Activated CD4-positive, CD25-positive, alpha-beta regulatory T cell treated with anti-CD3 and anti-CD28 coated beads, Interleukin-2, amount 50 U/mL, for 24 hours (primary cell): Measurements from ENCODE around the gene FFAR1.
"Not testable (repeated sequence)": the region's sequence is repeated elsewhere in the genome, so short reads cannot be mapped to it uniquely, and the experiment has no call there.

Source experiments
- ATAC-seq, 2 donors: fragments of 150-1000 bp; cut with Tn5 transposase; one replicate each; pipeline ENCODE4 v1.10.0; 2021; ENCODE audit warnings: mild to moderate bottlenecking in 1 of 2, moderate library complexity in 1 of 2

FFAR1 gene

GRCh38 chr19:35344511-35345031 lies 3.1 kb upstream of the FFAR1 start:
- no peak for ATAC-seq

- ATAC-seq = no peak
Measured at GRCh38 chr19:35345671-35346111, 2.0 kb upstream of the FFAR1 start.

- peak in 1 of 2 donors; percentile 24 for ATAC-seq
Measured at GRCh38 chr19:35346193-35347052, 1.3 kb upstream of the FFAR1 start.

GRCh38 chr19:35347930-35348298 lies 212 bp downstream of the FFAR1 start:
- ATAC-seq = no peak

GRCh38 chr19:35348911-35349611 lies 1.4 kb downstream of the FFAR1 start:
- no peak for ATAC-seq

- ATAC-seq = no peak
Measured at GRCh38 chr19:35349614-35350521, 2.2 kb downstream of the FFAR1 start.

GRCh38 chr19:35350591-35350990 lies 2.9 kb downstream of the FFAR1 start:
- ATAC-seq = no peak

GRCh38 chr19:35351411-35352176 lies 3.9 kb downstream of the FFAR1 start:
- no peak for ATAC-seq

GRCh38 chr19:35352177-35352447 lies 4.4 kb downstream of the FFAR1 start:
- ATAC-seq = no peak

- peak; percentile 52 to 57 for ATAC-seq
Measured at GRCh38 chr19:35352448-35353304, 5.0 kb downstream of the FFAR1 start.

- no peak for ATAC-seq
Measured at GRCh38 chr19:35353635-35354034, 5.9 kb downstream of the FFAR1 start.

- no peak for ATAC-seq
Measured at GRCh38 chr19:35354898-35355297, 7.2 kb downstream of the FFAR1 start.

- no peak for ATAC-seq
Measured at GRCh38 chr19:35355791-35356460, 8.2 kb downstream of the FFAR1 start.

- peak; percentile 16 to 45 for ATAC-seq
Measured at GRCh38 chr19:35357867-35358573, 10.3 kb downstream of the FFAR1 start, which contains the start of gene FFAR3. Gene FFAR3, plus strand, starts transcription at chr19:35358460. Its CDS starts 431 bp downstream, at chr19:35358891.

- ATAC-seq = not testable (repeated sequence)
Measured at GRCh38 chr19:35358834-35359233, 11.1 kb downstream of the FFAR1 start.

GRCh38 chr19:35359395-35359794 lies 11.7 kb downstream of the FFAR1 start:
- ATAC-seq = not testable (repeated sequence)

- not testable (repeated sequence) for ATAC-seq
Measured at GRCh38 chr19:35360081-35360480, 12.4 kb downstream of the FFAR1 start.

GRCh38 chr19:35360880-35361420 lies 13.2 kb downstream of the FFAR1 start:
- ATAC-seq = no peak

- ATAC-seq = no peak
Measured at GRCh38 chr19:35362261-35363000, 14.7 kb downstream of the FFAR1 start.
